GM23338 (cell line): ENCODE measurements around the gene PXDN.

Source experiments
- CTCF ChIP-seq, 2 experiments: fragments of 200-600 bp in 1 of 2; sonication (generic) in 1 of 2; conservative IDR thresholded peaks; 2 replicates each; pipeline versions ENCODE4 v1.5.1 to v1.6.1; 2016 to 2017; ENCODE audit warnings: antibody characterized with exemption in 2 of 2, low read depth in 2 of 2, mild to moderate bottlenecking in 2 of 2, moderate library complexity in 1 of 2
- ETS1 ChIP-seq: IDR thresholded peaks from 2 replicates; pipeline ENCODE4 v1.6.1; 2016; ENCODE audit warnings: antibody characterized with exemption
- EZH2 ChIP-seq: fragments of 200-600 bp; sonication (generic); IDR thresholded peaks from one replicate; pipeline ENCODE4 v1.8.0; 2017; ENCODE audit warnings: antibody characterized with exemption, mild to moderate bottlenecking, low read depth; ENCODE audit not compliant: unreplicated experiment
- EZH2phosphoT487 ChIP-seq: fragments of 200-600 bp; sonication (generic); IDR thresholded peaks from one replicate; pipeline ENCODE4 v1.8.1; 2018; ENCODE audit warnings: antibody characterized with exemption; ENCODE audit not compliant: unreplicated experiment
- JUNB ChIP-seq: IDR thresholded peaks from one replicate; pipeline ENCODE4 v1.6.1; 2016; ENCODE audit warnings: antibody characterized with exemption; ENCODE audit not compliant: unreplicated experiment
- POLR2AphosphoS5 ChIP-seq: IDR thresholded peaks from 2 replicates; pipeline ENCODE4 v1.6.1; 2016; ENCODE audit warnings: antibody characterized with exemption, low read depth
- REST ChIP-seq: IDR thresholded peaks from one replicate; pipeline ENCODE4 v1.6.1; 2018; ENCODE audit warnings: antibody characterized with exemption; ENCODE audit not compliant: unreplicated experiment

GRCh38 chr2:1756456-1756855 is 12.1 kb upstream of the PXDN start:
- TF ChIP-seq CTCF (conservative IDR thresholded peaks at IDR 0.05; ENCODE audit: low read depth in 2 of 2), result no peak
- no peak for TF ChIP-seq POLR2AphosphoS5
- no peak for TF ChIP-seq JUNB
- no peak for TF ChIP-seq REST
- no peak for TF ChIP-seq ETS1
- no peak for TF ChIP-seq EZH2phosphoT487
- no peak for TF ChIP-seq EZH2
